GM18526 (cell line): ENCODE data around the gene SMIM1.
A peak's percentile ranks its signal among the peaks of the same experiment; 100 is the strongest.

Experiments used
- POLR2A ChIP-seq: IDR thresholded peaks from 3 replicates; pipeline ENCODE4 v1.6.1; 2011; ENCODE audit not compliant: insufficient read length; ENCODE audit errors: extremely low read depth

SMIM1 gene

GRCh38 chr1:3789421-3790300 lies 17.1 kb downstream of the SMIM1 start:
- no peak for TF ChIP-seq POLR2A

- no peak for TF ChIP-seq POLR2A
Measured at GRCh38 chr1:3790500-3790923, 18.0 kb downstream of the SMIM1 start.

GRCh38 chr1:3790952-3791351 lies 18.4 kb downstream of the SMIM1 start:
- no peak for TF ChIP-seq POLR2A

- no peak for TF ChIP-seq POLR2A
Measured at GRCh38 chr1:3795453-3796214, 23.1 kb downstream of the SMIM1 start.

- TF ChIP-seq POLR2A: peak; percentile 82
Measured at GRCh38 chr1:3796215-3797061, 23.9 kb downstream of the SMIM1 start, which contains the start of gene LRRC47. Gene LRRC47, minus strand, starts transcription at chr1:3796498. Its CDS starts 22 bp downstream, at chr1:3796476.

GRCh38 chr1:3799976-3800685 lies 27.6 kb downstream of the SMIM1 start:
- TF ChIP-seq POLR2A: no peak

GRCh38 chr1:3803905-3804626 lies 31.5 kb downstream of the SMIM1 start:
- TF ChIP-seq POLR2A: no peak

GRCh38 chr1:3805038-3805437 lies 32.5 kb downstream of the SMIM1 start:
- TF ChIP-seq POLR2A: no peak

- TF ChIP-seq POLR2A: no peak
Measured at GRCh38 chr1:3807769-3808168, 35.2 kb downstream of the SMIM1 start.

- TF ChIP-seq POLR2A: no peak
Measured at GRCh38 chr1:3809680-3810079, 37.1 kb downstream of the SMIM1 start.

- no peak for TF ChIP-seq POLR2A
Measured at GRCh38 chr1:3811595-3811911, 39.0 kb downstream of the SMIM1 start.

GRCh38 chr1:3814065-3814464 lies 41.5 kb downstream of the SMIM1 start:
- no peak for TF ChIP-seq POLR2A

GRCh38 chr1:3814771-3815561 lies 42.4 kb downstream of the SMIM1 start:
- no peak for TF ChIP-seq POLR2A

- TF ChIP-seq POLR2A: no peak
Measured at GRCh38 chr1:3816331-3817137, 44.0 kb downstream of the SMIM1 start.
